ENCODE data around the gene PPIL6. TPM values are rescaled to one million over a fixed set of nuclear protein-coding genes. Genes with fewer than 3 reads are reported as not detected.

The PPIL6 gene
- total RNA-seq, 2 donors from 2014 or later: 3.1 TPM; not detected in 1

GRCh38 chr6:109340811-109341210 is 99.6 kb downstream of the PPIL6 start:
- no peak for ATAC-seq
- intact Hi-C loops (cut with DNase I): no loop called here
- no peaks in the 10 kb centered on the region for H3K36me3 ChIP-seq (replicated peaks in 1 of 2; ENCODE audit: insufficient read depth in 1 of 2, low read depth in 2 of 2)
- peaks cover 26% of the 10 kb centered on the region for H3K4me1 ChIP-seq
- no peak overlapping the region for H3K4me3 ChIP-seq
- no peaks in the 10 kb centered on the region for H3K9me3 ChIP-seq
- H3K27me3 ChIP-seq: no peaks in the 10 kb centered on the region
- no peak for DNase-seq
- no peak overlapping the region for H3K27ac ChIP-seq
- whole genome bisulfite sequencing, 2 donors: 94 to 99% methylated on average over 4 of the region's 4 CpGs
- TF ChIP-seq CTCF (IDR thresholded peaks at IDR 0.05): no peak
- TF ChIP-seq POLR2A (IDR thresholded peaks at IDR 0.05): no peak

Other genes starting within 250 kb of the PPIL6 start
- 100 to 1,000 TPM in 1 of 2 donors, 10 to 100 TPM in 1; 97.9 to 183 TPM for gene CD164, start 58.2 kb downstream of the PPIL6 start, total RNA-seq
- gene SMPD2, start 96 bp upstream of the PPIL6 start, total RNA-seq: 10 to 100 TPM in 1 of 2 donors, 1 to 10 TPM in 1; 8.0 to 13.8 TPM
- gene MICAL1, start 15.1 kb upstream of the PPIL6 start, total RNA-seq: 10 to 100 TPM; 16.1 to 26.0 TPM
- gene ZBTB24, start 42.6 kb upstream of the PPIL6 start, total RNA-seq: 1 to 10 TPM; 3.3 to 4.4 TPM

Measured in body of pancreas (tissue), 4 donors.